Measurements from ENCODE around the gene CSNK1G2. TPM values are rescaled to one million over a fixed set of nuclear protein-coding genes. Genes with fewer than 3 reads are reported as not detected.

CSNK1G2 gene
- total RNA-seq, 2 experiments from 2014 or later, result 122 to 127 TPM

DNA sequence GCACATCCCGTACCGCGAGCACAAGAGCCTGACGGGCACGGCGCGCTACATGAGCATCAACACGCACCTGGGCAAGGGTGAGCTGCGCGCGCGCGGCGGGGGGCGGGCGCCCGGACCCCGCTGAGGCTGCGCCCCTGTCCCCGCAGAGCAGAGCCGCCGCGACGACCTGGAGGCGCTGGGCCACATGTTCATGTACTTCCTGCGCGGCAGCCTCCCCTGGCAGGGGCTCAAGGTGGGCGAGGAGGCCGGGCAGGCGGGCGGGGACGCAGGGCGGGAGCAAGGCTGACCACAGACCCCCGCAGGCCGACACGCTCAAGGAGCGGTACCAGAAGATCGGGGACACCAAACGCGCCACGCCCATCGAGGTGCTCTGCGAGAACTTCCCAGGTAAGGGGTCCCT lies 38.0 kb downstream of the CSNK1G2 start:
- DNase-seq, result no peak
- no peak for ATAC-seq (ENCODE audit: poor library complexity)
- no peaks in the 10 kb centered on the region for H3K9me3 ChIP-seq (ENCODE audit: control insufficient read depth in 1 of 2, insufficient read depth in 1 of 2, low read length in 2 of 2)
- H3K9me3 Mint-ChIP-seq, result no peaks in the 10 kb centered on the region
- no peak for TF ChIP-seq CTCF (IDR thresholded peaks at IDR 0.05)
- no peaks in the 10 kb centered on the region for H3K27me3 ChIP-seq (ENCODE audit: control insufficient read depth in 1 of 2, insufficient read depth in 2 of 2, low read length in 2 of 2)
- no peak overlapping the region for H3K27ac Mint-ChIP-seq
- no peak overlapping the region for H3K4me3 Mint-ChIP-seq
- peaks cover 36% of the 10 kb centered on the region for H3K36me3 Mint-ChIP-seq (ENCODE audit: low read depth)
- no peaks in the 10 kb centered on the region for H3K27me3 Mint-ChIP-seq
- H3K27ac ChIP-seq (ENCODE audit: low read depth in 1 of 2, low read length in 2 of 2), result no peak overlapping the region
- CTCF ChIA-PET, result no interaction called here
- POLR2A ChIA-PET, result no interaction called here
- intact Hi-C loops (cut with DNase I, micrococcal nuclease), result no loop called here
- no peaks in the 10 kb centered on the region for H3K4me1 Mint-ChIP-seq (ENCODE audit: low read depth)
- peaks cover 3% of the 10 kb centered on the region for H3K4me1 ChIP-seq (ENCODE audit: insufficient read depth, low read length)
- H3K36me3 ChIP-seq (ENCODE audit: insufficient read depth, low read length), result peaks cover 64% of the 10 kb centered on the region
- H3K4me3 ChIP-seq (ENCODE audit: low read length), result no peak overlapping the region

GRCh38 chr19:1979642-1980041 lies 38.7 kb downstream of the CSNK1G2 start:
- intact Hi-C loops (cut with DNase I, micrococcal nuclease), result no loop called here
- Histone ChIP-seq H3K36me3 (ENCODE audit: insufficient read depth, low read length) (peaks cover 64% of the 10 kb centered on the region), H3K27me3 (ENCODE audit: control insufficient read depth in 1 of 2, insufficient read depth in 2 of 2, low read length in 2 of 2) (no peaks in the 10 kb centered on the region), H3K4me1 (ENCODE audit: insufficient read depth, low read length) (peaks cover 3% of the 10 kb centered on the region), H3K4me3 (ENCODE audit: low read length) (no peak overlapping the region), H3K27ac (ENCODE audit: low read depth in 1 of 2, low read length in 2 of 2) (no peak overlapping the region), H3K9me3 (ENCODE audit: control insufficient read depth in 1 of 2, insufficient read depth in 1 of 2, low read length in 2 of 2) (no peaks in the 10 kb centered on the region)
- ChIA-PET POLR2A (no interaction called here), CTCF (no interaction called here)
- H3K9me3 Mint-ChIP-seq, result no peaks in the 10 kb centered on the region
- peak in 1 of 14 experiments; percentile 32 for DNase-seq
- no peak overlapping the region for H3K4me3 Mint-ChIP-seq
- H3K4me1 Mint-ChIP-seq (ENCODE audit: low read depth), result no peaks in the 10 kb centered on the region
- H3K27ac Mint-ChIP-seq, result no peak overlapping the region
- no peaks in the 10 kb centered on the region for H3K27me3 Mint-ChIP-seq
- no peak for ATAC-seq (ENCODE audit: poor library complexity)
- H3K36me3 Mint-ChIP-seq (ENCODE audit: low read depth), result peaks cover 36% of the 10 kb centered on the region
- no peak for TF ChIP-seq CTCF (IDR thresholded peaks at IDR 0.05)

- ATAC-seq (ENCODE audit: poor library complexity), result no peak
- Mint-ChIP-seq H3K27me3 (no peaks in the 10 kb centered on the region), H3K36me3 (ENCODE audit: low read depth) (peaks cover 41% of the 10 kb centered on the region)
These were observed 39.3 kb downstream of the CSNK1G2 start for GRCh38 chr19:1980091-1980808.

More at GRCh38 chr19:1980091-1980808, 39.3 kb downstream of the CSNK1G2 start:
- no peaks in the 10 kb centered on the region for H3K27me3 ChIP-seq (ENCODE audit: control insufficient read depth in 1 of 2, insufficient read depth in 2 of 2, low read length in 2 of 2)
- Mint-ChIP-seq H3K9me3 (no peaks in the 10 kb centered on the region), H3K4me3 (no peak overlapping the region), H3K27ac (no peak overlapping the region), H3K4me1 (ENCODE audit: low read depth) (no peaks in the 10 kb centered on the region)
- no peak overlapping the region for H3K4me3 ChIP-seq (ENCODE audit: low read length)
- no peak for DNase-seq
- intact Hi-C loops (cut with DNase I, micrococcal nuclease), result no loop called here
- ChIA-PET CTCF (no interaction called here), POLR2A (no interaction called here)
- H3K36me3 ChIP-seq (ENCODE audit: insufficient read depth, low read length), result peaks cover 63% of the 10 kb centered on the region
- H3K4me1 ChIP-seq (ENCODE audit: insufficient read depth, low read length), result peaks cover 3% of the 10 kb centered on the region
- TF ChIP-seq CTCF (IDR thresholded peaks at IDR 0.05), result no peak
- no peak overlapping the region for H3K27ac ChIP-seq (ENCODE audit: low read depth in 1 of 2, low read length in 2 of 2)
- H3K9me3 ChIP-seq (ENCODE audit: control insufficient read depth in 1 of 2, insufficient read depth in 1 of 2, low read length in 2 of 2), result no peaks in the 10 kb centered on the region

Measured in CD4-positive, alpha-beta T cell (primary cell).